Activated gamma-delta T cell treated with anti-CD3 and anti-CD28 coated beads, Interleukin-2, amount 50 U/mL, for 16 hours (primary cell): ENCODE data around the gene SDK1.

Experiments used
- DNase-seq: peaks from one replicate; pipeline ENCODE4 v3.0.0-alpha.2; 2020; ENCODE audit warnings: low read depth

Gene SDK1

DNA sequence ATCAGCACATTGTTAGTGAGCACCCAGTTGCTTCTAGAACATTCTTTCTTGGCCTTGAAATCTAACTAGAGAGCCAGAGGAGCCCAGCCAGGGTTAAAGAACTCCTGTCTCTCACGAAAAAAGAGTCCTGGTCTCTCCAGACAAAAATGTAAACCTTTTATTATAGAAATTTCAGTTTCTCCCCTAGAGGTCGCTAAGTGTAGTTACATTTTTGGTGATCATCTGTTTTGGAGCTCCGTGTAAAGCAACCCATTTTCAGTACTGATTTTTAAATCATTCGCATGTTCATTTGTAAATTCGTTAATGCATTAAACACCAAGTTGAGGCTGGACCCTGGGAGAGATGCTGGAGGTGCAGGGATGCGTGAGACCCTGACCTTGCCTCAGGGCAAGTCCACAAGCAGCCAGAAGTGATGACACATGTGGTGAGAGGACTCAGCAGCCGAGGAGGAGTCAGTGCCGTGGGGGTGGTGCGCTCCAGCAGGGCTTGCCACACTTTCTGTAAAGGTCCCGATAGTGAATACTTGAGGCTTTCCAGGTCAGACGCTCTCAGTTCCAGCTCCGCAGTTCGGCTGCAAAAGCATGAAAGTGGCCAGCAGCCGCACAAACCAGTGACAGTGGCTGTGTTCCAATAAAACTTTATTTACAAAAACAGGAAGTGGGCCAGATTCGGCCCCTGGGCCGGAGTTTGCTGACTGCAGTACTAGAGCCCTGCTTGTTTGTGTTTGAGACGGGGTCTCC is 802.5 kb downstream of the SDK1 start:
- no peak for DNase-seq

GRCh38 chr7:4107839-4108238 is 806.8 kb downstream of the SDK1 start:
- DNase-seq: no peak

DNA sequence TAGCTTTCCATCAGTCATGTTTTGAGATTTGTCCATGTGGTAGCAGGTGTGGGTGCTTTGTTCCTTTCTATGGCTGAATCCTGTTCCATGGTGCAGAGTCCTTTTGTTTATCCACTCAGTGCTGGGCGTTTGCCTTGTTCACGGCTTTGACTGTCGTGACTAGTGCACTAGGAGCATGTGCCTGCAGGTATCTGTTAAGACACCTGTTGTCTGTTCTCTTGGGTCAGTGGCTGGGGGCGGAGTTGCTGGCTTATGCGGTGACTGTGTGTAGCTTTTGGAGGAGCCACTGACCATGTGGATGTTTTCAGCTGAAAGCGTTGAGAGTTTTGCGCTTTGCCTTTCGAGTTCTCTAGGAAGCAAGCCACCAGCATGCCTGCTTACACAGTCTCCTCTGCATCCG is 807.9 kb downstream of the SDK1 start:
- DNase-seq: no peak

- no peak for DNase-seq
Observed at GRCh38 chr7:4109481-4110110, 808.5 kb downstream of the SDK1 start.

DNA sequence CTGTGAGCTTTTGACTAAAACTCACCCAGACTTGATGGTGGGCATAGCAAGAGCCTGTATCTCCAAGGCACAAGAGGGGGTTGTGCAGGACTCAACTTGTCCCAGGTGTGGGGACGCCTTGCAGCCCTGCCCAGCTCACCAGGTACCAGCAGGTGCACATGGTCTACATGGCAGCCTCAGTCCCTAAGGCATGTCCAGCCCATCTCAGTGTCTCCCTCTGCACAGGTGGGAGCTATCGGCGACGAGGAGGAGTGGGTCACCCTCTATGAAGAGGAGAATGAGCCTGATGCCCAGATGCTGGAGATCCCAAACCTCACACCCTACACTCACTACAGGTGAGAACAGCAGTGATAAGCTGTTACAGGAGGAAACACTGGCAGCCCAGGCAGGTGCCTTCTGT is 809.4 kb downstream of the SDK1 start:
- DNase-seq: no peak

DNA sequence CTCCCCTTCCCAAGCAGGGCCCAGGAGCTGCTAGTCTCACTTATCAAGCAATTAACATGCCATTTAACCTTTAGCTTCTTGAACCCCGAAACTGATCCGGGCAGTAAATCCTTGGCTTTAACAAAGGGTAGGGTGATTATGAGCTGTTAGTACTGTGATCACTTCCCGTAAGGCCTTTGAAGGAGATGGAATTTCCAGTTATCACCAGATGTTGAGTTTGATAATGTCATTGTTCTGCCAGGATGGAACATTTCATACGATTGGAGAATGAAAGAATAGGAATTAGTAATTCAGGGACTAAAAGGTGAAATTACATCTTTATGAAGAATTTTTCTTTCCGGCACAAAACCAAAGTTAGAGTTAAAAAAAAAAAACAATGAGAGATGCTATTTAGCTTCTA is 810.1 kb downstream of the SDK1 start:
- no peak for DNase-seq

GRCh38 chr7:4113271-4113670 is 812.2 kb downstream of the SDK1 start:
- no peak for DNase-seq

DNA sequence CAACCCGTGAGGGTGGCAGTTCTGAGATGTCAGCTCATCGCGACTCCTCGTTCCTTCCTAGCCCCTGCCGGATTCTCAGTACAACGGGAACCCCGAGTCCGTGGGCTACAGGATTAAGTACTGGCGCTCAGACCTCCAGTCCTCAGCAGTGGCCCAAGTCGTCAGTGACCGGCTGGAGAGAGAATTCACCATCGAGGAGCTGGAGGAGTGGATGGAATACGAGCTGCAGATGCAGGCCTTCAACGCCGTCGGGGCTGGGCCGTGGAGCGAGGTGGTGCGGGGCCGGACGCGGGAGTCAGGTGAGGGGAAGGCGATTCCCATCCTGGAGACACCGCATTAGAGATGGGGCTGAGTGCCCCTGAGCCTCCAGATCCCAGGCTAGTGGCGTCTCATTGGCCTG is 812.9 kb downstream of the SDK1 start:
- DNase-seq: no peak

- no peak for DNase-seq
Observed at GRCh38 chr7:4115442-4115841, 814.4 kb downstream of the SDK1 start.

DNA sequence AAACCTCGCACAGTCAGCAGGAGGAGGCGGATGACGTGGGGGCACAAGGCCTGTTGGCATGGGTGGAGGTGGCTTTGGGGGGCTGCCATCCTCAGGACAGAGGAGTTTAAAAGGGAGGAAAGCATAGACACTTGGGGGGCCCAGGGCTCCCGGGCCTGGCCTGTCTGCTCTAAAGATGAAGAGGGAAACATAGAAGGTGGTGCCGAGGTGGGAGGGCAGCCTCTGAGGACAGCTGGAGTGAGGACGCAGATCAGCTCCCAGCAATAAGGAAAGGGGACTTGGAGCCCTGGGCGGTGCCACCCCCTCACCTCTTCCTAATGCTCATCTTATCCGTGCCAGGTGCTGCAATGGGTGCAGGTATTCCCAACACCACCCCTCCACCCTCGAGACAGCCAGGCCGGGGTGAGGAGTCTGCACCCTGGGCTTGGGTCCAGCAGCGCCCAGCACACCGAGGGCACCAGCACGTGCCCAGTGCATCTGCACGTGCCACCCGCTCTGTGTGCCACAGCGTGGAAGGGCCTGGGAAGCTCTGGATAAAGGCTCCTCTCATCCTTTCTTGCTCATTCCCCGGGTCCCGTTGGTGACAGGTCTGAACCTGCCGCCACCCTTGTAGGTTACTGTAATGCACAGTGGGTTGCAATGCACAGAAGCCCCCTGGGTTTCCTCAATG is 815.0 kb downstream of the SDK1 start:
- no peak for DNase-seq

DNA sequence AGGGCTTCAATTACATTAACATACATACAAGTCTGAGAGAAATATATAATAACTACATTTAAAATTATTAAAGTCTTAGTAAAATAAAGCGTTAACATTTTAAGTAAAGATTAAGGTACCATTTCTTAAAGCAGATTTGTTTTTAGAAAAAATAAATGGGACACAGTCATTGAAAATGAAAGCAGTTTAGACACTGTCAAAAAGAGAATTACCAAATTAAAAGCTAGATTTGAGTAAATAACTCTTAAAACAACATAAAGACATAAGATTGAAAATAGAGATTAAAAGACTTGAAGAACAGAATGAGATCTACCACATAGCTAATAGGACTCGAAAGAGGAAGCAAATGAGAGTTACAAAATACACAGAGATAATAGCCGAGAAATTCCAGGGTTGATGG is 818.8 kb downstream of the SDK1 start:
- DNase-seq: no peak

- DNase-seq: no peak
Observed at GRCh38 chr7:4123346-4123745, 822.3 kb downstream of the SDK1 start.

GRCh38 chr7:4123823-4124222 is 822.8 kb downstream of the SDK1 start:
- DNase-seq: no peak

GRCh38 chr7:4124556-4125477 is 823.8 kb downstream of the SDK1 start:
- no peak for DNase-seq

GRCh38 chr7:4127909-4128560 is 827.0 kb downstream of the SDK1 start:
- no peak for DNase-seq

DNA sequence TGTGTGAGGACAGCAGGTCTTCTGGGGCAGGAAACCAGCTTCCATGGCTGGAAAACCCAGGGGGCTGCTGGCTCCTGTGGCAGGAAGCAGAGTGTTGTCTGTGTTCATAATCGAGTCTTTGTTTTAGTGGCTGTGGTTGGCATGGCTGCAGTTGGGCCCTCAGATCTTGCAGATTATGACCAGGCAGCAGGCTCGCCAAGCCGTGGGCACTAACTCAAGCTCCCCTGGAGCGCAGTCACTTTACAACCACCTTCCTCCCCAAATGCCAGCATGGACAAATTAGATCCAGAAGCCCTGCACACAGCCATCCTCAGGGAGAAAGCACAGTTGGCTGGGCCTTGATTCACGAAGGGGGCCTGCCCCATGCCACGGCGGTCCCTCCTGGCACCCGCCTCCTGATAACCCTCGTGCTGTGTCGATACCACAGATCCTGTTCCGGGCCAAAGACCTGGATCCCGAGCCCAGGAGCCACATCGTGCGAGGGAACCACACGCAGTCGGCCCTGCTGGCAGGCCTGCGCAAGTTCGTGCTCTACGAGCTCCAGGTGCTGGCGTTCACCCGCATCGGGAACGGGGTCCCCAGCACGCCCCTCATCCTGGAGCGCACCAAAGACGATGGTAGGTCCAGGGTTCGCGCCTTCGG is 828.5 kb downstream of the SDK1 start:
- no peak for DNase-seq

GRCh38 chr7:4131063-4131462 is 830.0 kb downstream of the SDK1 start:
- no peak for DNase-seq

- DNase-seq: no peak
Observed at GRCh38 chr7:4132221-4132620, 831.2 kb downstream of the SDK1 start.

DNA sequence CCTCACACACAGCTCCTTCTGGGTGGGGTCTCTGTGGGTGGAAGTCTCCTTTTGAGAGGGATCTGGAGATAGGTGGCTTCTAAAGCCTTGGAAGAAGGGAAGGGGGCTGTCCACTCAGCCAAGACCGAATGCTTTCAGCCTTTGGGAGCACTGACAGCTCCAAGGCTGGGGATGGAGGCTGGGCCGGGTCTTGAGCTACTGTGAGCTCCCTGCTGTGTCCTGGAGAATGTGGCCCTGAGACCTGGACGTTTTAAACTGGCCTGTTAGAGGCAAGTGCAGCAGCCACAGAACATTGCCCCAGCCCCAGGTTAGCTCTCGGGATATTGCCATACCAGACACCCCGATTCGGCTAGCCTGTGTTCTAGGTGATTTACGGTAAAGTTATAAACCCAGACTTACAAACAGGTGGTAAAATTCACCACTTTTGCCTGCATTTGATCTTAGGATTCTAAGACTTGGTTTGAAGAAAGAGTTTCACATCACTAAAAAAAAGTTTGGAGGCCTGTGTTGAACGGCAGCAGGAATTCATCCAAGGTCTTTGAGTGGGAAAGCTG is 832.5 kb downstream of the SDK1 start:
- DNase-seq: no peak

GRCh38 chr7:4134204-4134603 is 833.2 kb downstream of the SDK1 start:
- DNase-seq: no peak

DNA sequence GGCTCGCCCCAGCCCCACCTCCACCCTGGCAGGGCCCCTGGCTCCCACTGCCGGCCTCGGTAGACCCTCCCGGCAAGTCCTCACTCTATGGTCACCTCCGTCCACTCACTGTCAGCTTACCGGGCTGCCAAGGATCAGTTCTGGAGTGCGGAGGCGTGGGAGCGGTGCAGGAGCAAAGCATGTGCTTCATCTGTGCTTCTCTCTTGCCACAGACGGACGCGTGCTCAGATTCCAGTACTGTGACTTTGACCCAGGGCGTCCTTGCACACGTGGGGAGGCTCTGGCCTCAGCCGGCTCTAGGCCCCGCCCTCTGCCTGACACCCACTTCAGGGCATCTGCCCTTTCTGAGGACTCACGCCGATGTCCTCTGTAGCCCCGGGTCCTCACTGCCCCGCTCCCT is 833.6 kb downstream of the SDK1 start:
- DNase-seq: no peak
